DMS153 treated with DMSO at 0.1 percent for 48 hours (cell line): ENCODE results near the gene PRKN.

Experiments
- DNase-seq: peaks from one replicate; lab custom pipeline; 2025; ENCODE audit not compliant: unreplicated experiment; lab: John Stamatoyannopoulos, UW

PRKN gene

GRCh38 chr6:161985876-161986423, 741.6 kb downstream of the PRKN start:
- DNase-seq: no peak

- DNase-seq: no peak
Measured at GRCh38 chr6:161984713-161985112, 742.9 kb downstream of the PRKN start.

- no peak for DNase-seq
Measured at GRCh38 chr6:161976553-161976952, 751.0 kb downstream of the PRKN start.

GRCh38 chr6:161973064-161973463, 754.5 kb downstream of the PRKN start:
- DNase-seq: no peak

- DNase-seq: no peak
Measured at GRCh38 chr6:161971043-161971442, 756.5 kb downstream of the PRKN start.

- DNase-seq: no peak
Measured at GRCh38 chr6:161963634-161964234, 763.8 kb downstream of the PRKN start.

GRCh38 chr6:161963181-161963580, 764.4 kb downstream of the PRKN start:
- DNase-seq: no peak

- no peak for DNase-seq
Measured at GRCh38 chr6:161961796-161962195, 765.8 kb downstream of the PRKN start.

- no peak for DNase-seq
Measured at GRCh38 chr6:161961046-161961445, 766.5 kb downstream of the PRKN start.

- no peak for DNase-seq
Measured at GRCh38 chr6:161959072-161959471, 768.5 kb downstream of the PRKN start.

- DNase-seq: no peak
Measured at GRCh38 chr6:161956082-161956481, 771.5 kb downstream of the PRKN start.

- no peak for DNase-seq
Measured at GRCh38 chr6:161954699-161955276, 772.8 kb downstream of the PRKN start.

GRCh38 chr6:161954077-161954476, 773.5 kb downstream of the PRKN start:
- no peak for DNase-seq

GRCh38 chr6:161951126-161951525, 776.4 kb downstream of the PRKN start:
- DNase-seq: no peak

- DNase-seq: no peak
Measured at GRCh38 chr6:161949531-161949930, 778.0 kb downstream of the PRKN start.

- no peak for DNase-seq
Measured at GRCh38 chr6:161948462-161948861, 779.1 kb downstream of the PRKN start.

- DNase-seq: no peak
Measured at GRCh38 chr6:161947371-161947770, 780.2 kb downstream of the PRKN start.

- no peak for DNase-seq
Measured at GRCh38 chr6:161946461-161946860, 781.1 kb downstream of the PRKN start.

- DNase-seq: no peak
Measured at GRCh38 chr6:161943561-161943960, 784.0 kb downstream of the PRKN start.

GRCh38 chr6:161941565-161941964, 786.0 kb downstream of the PRKN start:
- no peak for DNase-seq

GRCh38 chr6:161940519-161940918, 787.0 kb downstream of the PRKN start:
- no peak for DNase-seq

GRCh38 chr6:161926324-161926723, 801.2 kb downstream of the PRKN start:
- DNase-seq: no peak
